Dedifferentiated amniotic fluid mesenchymal stem cell (primary cell): Measurements from ENCODE around the gene ST6GALNAC4.
A peak's percentile ranks its signal among the peaks of the same experiment; 100 is the strongest.

Experiments used
- DNase-seq: peaks from one replicate; pipeline ENCODE4 v3.0.0-alpha.2; 2016; ENCODE audit errors: extremely low spot score

Gene ST6GALNAC4

DNA sequence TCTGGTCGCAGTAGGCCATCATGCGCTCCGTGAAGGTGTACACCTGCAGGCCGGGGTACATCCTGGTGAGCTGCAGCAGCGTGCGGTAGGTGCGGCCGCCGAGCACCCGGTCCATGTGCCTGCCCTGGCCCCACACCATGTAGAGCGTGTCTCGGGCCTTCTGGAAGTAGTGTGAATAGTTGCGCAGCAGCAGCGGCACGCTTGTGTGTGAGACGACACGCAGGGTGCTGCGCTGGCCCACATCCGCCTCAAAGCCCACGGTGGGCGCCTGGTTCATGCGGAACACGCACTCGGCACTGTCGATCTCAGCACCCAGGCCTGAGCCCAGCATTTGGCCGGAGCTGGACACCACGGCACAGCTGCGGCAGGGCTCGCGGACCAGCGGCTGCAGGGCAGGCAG lies 4.5 kb downstream of the ST6GALNAC4 start:
- no peak for DNase-seq

DNA sequence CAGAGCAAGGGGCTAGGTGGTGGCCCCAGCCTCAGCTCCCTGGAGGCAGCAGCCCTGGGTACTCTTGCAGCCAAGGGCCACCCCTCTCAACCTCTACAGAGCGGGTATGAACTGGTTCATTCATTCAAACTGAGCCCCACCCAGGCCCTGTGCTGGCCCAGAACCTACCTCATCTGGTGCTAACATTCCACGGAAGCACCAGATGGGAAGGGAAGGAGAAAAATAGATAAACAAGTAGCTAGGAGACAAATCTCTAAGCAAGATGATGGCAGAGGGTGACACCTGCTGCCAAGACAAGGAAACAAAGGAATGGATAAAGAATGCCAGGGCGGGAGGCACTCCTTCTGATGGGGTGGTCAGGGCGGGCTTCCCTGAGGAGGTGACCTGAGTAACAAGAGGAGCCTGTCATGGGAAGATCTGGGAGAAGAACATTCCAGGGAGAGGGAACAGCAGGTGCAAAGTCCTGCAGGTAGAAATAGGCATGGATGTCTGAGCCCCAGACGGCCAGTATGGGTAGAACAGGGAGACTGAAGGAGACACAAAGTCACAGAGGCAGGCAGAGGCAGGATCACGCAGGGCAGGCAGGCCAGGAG lies 6.1 kb downstream of the ST6GALNAC4 start:
- no peak for DNase-seq

DNA sequence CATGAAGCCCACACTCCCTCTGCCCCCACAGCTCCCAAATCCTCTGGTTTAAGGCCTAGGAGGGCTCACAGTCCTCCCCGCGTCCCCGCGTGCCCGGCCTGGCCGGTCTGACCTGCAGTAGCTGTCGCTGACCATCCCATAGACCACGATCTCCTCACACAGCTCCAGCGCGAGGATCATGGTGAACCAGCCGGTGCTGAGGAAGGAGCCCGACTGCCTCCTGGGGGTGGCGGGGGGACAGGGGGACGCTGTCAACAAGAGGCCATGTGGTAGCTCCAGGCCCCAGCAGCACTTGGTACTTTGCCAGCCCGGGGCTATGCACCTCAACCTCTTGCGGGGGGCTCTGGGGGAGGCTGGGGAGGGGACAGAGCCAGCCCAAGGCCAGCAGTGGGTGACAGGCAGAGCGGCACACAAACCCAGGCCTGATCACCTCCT lies 7.0 kb downstream of the ST6GALNAC4 start:
- no peak for DNase-seq

DNA sequence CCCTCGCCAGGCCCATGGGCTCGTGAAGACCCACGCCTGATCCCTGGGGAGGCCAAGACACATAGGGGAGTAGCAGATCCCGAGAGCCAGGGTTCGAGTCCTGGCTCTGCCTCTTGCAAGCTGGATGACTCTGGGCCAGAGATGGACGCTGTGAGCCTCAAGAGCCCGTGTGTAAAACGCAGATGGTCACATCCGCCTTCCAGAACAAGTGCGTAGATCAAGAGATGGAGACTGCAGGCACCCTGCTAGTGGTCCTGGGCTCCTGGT lies 8.2 kb downstream of the ST6GALNAC4 start:
- DNase-seq, result no peak

DNA sequence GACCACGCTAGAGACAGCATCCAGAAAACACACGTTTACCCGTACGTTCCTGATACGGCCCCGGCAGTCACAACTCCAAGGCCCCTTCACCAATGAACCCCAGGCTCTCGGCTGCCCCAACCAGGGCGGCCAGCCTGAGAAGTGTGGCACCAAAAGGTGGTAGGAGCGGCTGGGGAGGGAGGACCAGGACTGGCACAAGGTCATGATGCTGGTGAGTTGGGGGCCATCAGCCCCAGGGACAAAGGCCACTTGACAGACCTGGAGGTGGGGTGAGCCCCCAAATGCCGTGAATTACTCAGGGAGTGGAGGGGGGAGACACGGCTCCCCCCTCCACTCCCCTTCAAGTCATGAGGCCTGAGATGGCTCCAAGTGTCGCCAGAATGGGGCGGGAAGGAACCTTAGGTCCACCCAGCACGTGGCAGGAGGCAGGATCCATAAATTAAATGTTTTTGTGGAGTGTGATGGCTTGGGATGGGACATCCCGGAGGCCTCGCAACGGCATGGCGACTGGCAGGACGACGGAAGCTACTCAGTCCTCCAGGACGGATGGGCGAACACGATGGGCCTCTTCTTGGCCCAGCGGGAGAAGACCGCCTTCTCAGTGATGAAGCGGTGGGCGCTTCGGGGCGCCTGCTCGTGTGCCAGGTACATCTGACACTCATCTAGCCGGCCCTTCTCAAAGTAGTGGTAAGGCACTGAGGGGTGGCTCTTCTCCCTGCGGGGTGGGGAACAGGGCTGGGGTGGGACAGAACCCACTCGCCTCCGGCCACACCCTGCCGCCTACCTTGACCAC lies 8.8 kb downstream of the ST6GALNAC4 start:
- DNase-seq, result no peak

DNA sequence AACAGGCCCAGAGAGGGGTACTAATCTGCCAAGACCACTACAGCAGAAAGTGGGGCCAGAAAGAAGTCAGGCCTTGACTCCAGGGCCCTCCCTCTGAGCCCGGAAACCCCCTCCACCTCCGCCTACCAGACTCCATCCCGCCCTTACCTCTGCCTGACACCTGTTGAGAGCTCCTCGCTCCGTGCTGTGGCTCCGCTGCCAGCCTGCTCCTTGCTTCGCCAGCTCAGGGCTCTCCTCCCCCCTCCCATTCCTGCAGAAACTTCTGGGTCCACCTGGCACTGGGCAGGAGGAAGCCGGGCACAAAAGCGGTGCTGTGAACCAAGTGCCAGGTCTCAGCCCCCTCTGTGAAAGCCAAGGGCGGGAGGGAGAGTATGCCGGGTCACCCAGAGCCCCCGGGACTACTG lies 11.1 kb downstream of the ST6GALNAC4 start:
- DNase-seq, result no peak

DNA sequence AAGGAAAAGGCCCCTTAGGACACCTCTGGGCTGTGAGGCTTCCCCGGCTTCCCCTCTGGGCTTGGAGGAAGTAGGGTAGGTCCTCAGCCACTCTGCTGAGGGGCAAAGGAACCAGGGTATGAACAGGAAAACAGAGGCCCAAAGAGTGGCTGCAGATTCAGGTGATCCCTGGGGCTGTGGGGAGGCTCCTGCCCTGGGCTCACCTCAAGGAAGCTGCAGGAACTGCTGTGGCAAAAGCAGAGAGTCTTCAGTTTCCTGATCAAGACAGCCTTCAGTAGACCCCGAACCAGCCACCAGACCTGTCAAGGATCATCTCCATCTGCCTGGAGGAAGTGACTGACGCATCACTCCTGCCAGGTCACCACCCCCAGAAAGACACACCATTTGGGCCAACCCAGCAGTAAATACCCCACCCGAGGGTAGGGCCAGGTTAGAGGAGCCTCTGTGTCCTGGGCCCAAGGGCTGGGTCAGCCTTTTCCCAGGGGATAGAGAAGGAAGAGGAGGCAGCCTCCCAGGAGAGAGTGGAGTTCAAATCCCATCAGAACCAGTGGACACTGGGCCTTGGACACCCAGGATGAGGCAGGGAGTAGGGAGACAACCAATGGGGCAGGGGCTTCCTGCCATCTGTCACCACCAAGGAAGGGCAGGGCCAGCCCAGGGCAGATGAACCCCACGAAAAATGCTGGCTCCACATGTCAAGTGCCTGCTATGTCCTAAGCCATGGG lies 11.7 kb downstream of the ST6GALNAC4 start:
- no peak for DNase-seq

DNA sequence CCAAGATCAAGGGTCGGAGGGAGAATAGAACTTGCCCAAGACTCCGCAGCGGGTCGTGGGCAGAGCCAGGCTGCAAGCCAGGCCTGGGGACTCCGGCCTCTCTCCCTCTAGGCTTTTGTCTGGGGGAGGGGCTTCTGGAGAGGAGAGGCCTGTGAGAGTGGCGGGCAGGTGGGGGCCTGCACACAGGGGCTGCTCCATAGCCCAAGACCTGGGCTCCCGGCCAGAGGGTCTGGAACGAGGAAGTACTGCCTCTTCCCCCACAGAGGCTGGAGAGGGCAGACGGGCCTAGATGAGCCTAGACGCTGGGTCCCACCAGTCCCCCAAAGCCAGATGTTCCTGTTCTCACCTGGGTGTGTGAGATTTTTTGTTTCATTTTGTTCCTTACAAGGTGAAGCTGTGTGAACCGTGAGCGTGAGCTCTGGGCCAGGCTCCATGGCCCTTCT lies 12.3 kb downstream of the ST6GALNAC4 start:
- no peak for DNase-seq

DNA sequence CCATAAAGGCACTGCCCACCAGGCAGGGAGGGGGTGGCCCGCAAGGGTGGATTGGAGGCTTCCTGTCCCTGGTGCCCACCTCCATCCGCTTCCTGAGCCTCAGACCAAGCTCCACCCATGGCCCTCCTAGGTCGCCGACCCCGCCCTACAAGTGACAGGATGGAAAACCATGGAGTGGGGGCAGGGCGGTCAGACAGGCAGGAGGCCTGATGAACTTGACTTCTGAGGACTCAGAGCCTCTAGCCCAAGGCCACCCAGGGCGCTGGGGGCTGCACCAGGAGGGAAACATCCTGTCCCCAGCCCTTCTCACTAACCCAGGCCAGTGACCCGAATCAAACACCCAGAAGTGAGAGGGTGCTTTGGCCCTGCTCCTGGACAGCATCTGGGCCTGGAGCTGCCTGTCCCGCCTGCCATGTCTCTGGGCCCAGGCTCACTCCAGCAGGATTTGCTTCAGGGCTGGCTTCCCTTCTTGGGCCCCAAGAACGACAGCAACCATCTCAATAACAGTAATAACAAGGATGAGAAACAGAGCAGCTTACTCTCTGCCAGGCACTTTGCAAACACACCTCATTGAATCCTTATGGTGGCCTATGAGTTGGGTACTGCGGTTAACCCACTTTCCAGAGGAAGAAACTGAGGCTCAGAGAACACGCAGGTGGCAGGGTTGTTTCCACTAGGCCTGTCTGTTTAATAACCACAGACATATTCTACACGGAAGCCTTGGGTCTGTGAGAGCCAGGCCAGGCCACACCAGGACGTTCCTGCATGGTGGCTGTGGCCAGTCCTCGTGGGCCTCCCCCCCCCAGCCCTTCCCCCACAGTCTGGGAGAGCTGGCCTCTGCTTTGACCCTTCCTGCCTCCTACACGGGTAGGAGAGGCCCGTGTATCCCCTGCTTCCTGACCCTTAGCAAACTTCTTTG lies 13.0 kb downstream of the ST6GALNAC4 start:
- no peak for DNase-seq

DNA sequence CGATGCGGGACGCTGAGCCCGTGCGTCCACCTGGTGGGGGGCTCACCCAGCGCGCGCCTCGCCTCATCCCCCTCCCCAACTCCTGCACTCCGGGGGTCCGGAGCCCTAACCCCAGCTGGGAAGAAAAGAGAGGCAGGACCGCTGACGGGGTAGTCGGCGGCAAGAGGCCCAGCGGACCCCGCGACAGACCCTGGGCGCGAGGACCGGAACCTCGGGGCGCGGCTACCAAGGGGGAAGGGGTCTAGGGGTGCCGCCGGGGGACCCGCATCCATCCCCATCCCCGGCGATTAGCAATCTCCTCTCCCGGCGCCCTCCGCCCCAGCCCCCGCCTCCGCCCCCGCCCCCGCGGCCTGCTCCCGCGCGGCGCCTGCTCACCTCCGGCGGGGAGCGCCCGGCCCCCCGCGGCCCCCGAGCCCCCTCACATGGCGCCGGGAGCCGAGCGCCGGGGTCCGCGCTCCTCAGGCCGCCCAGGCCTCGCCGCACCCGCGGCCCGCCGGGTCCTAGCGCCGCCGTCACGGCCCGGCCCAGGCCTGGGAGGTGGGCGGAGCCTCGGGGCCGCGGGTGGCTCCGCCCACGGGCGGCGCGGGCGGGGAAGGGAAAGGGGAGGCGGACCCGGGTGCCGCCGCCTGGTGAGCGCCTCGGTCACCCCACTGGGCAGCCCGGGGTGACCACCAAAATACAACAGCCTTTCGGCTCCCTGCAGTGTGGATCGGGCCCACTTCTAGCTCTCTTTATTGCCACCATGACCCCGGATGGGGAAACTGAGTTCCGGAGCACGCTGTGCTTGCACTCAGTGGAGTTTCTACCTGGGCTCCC lies 17.5 kb downstream of the ST6GALNAC4 start, which contains the start of gene ST6GALNAC6:
ST6GALNAC6 (minus strand) TSS at position 476 of the 816 bp plus-strand sequence. CDS start 1,622 bp downstream, outside the sequence.
- peak; percentile 47 for DNase-seq

DNA sequence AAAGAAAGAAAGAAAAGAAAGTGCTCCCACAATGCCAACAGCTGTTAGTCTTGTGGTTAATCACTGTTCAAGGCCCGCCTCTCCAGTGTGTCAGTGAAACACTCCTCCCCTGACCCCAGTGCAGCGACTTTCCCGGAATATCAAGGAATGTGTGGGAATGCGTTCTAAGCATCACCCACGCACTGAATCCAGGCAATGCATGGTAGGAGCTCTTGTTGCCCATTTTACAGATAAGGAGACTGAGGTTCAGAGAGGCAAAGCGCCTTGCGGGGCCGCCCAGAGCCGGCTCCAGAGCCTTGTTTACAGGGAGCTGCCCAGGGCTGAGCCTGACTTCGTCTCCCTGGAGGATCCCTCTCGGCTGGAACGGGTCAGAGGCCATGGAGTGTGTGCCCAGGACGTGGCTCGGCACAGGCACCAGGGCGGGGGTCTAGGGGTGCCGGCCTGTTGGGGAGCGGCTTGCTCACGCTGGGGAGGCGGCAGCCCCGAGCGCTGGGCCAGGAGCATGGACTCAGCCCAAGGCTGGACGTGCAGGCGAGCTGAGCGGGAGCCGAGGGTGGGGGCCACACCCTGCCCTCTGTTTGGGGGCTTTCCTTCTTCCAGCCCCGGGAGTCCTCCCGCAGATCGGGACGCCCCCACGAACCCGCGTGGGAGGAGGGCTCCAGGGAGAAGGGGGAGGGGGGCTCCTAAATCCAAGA lies 18.3 kb downstream of the ST6GALNAC4 start:
- peak; percentile 52 for DNase-seq

DNA sequence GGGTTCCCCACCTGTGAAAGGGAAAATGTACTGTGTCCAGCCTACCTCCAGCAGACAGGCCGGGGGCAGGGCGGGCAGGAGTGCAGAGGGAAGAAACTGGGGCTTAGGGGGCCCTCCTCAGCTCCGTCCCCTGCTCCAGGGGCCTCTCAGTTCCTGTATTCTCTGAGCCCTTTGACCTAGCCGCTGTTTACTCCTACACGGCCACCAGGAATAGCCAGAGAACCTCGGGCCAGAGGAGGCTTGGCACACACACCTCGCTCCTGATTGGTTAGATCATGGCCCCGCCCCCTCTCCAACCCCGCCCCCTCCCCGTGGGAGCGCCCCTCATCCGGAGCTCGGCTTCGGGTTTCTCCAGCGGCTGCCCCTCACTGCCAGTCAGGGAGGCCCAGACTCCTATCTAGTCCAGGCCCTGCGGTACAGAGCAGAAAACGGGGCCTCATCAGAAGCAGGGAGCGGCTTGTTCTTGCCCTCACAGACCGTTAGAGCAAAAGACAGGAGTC lies 19.6 kb downstream of the ST6GALNAC4 start:
- DNase-seq, result peak; percentile 39

DNA sequence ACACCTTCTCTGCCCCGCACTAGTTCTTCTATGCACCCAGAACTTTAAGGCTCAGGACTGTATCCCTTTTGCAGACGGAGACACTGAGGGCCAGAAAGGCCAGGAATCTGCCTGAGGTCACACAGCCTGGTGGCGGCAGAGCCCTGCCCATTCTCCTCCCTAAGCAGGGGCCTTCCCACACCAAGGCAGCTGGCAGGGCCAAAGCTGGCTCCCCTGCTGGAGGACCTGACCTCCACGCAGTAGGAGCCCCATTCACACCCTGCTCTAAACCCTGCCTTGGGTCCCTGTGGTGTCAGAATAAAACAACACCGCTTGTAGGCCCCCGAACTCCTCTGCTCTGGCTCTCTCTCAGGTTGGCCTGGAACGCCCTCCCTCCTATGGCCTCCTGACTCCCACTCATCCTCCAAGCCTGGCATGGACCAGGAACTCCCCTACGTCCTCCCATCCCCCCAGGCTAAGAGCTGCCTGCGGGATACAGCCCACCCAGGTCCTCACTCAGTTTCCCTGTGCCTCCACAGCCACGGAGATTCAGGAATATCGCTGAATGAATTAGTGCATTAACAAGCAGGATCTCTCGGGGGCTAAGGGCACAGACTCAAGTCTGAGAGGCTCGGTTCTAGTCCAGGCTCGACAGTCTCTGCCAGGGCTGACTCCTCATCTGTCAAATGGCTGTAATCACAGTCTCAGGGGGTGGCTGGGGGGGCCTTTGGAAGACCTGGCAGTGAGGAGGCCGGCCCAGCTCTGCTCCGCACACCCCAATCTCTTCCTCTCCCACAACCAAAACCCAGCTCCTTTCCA lies 20.2 kb downstream of the ST6GALNAC4 start:
- no peak for DNase-seq

DNA sequence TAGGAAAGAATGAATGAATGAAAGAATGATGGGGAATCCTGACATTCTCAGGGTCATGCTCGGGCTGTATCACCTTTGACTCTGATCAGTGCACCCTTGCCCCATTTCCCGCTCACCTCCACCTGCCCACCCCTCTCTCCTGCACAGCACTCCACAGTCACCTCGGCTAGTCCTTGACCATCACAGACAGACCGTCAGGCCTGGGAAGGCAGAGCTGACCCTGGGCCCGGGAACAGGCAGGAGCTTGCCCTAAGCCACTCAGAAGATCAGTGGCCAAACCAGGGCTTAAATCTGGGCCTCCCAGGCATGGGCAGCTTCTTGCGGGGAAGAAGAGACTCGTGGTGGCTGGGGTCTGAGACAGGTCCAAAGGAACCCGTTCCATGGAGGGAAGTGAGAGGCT lies 21.0 kb downstream of the ST6GALNAC4 start:
- no peak for DNase-seq

DNA sequence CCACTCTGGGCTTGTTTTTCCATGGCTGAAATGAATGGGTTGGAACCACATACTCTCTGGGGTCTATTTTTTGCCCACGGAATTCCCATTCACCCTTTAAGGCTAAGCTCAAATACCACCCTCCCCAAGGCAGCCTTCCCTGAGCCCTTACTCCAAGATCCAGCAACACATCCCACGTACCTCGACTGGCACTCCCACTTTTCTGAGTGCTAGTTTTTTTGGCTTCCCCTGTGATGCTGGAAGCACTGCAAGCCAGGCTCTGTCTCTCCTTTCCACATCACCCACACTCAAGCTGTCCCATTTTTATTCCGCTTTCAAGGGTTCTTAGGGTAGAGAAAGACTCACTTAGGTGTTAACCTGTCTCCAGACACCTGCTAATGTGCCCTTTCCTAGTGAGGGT lies 23.4 kb downstream of the ST6GALNAC4 start:
- DNase-seq, result no peak

DNA sequence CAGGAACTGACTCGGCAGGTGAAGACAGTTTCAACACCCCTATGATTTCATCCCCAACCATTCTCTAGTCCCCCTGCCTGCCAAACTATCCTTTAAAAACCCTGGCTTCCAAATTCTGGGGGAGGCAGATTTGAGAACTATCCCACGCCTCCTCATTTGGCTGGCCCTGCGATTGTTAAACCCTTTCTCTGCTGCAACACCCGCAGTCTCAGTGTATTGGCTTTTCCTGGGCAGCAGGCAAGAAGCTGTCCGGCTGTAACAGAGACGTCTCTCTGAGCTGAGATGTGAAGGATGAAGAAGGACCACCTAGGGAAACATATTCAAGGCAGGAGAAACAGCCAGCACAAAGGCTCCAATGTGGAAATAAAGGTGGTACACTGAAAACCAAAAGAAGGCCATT lies 24.0 kb downstream of the ST6GALNAC4 start:
- DNase-seq, result no peak

DNA sequence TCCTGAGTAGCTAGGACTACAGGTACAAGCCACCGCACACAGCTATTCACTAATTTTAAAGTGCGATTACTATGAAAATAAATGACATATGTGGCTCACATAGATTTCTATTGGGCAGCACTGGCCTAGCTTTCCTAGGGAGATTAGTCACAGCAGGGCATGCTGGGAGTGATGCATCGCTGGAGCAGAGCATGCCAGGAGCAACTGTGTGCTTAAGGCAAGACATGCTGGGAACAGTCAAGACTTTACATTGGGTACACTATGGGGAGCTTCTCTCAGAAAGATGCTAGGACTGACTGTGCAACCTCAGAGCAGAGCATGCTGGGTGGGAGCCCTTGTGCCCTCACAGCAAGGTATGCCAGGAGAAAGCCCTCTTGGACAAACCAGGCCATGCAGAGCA lies 26.8 kb downstream of the ST6GALNAC4 start:
- no peak for DNase-seq

DNA sequence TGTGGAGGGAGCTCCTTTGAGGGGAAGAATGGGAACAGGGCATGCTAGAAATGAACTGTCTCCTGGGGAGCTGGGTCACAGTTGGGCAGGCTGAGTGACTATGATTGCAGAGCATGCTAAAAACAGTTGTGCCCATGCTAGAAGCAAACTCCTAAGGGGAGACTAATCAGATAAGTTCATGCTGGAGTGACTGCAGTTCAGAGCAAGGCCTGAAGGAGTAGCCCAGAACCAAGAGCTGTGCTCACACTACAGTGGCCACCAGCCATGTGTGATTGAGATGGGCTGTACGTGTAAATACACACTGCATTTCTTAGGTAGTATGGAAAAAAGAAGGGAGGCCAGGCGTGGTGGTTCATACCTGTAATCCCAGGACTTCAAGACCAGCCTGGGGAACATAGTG lies 29.0 kb downstream of the ST6GALNAC4 start:
- no peak for DNase-seq

DNA sequence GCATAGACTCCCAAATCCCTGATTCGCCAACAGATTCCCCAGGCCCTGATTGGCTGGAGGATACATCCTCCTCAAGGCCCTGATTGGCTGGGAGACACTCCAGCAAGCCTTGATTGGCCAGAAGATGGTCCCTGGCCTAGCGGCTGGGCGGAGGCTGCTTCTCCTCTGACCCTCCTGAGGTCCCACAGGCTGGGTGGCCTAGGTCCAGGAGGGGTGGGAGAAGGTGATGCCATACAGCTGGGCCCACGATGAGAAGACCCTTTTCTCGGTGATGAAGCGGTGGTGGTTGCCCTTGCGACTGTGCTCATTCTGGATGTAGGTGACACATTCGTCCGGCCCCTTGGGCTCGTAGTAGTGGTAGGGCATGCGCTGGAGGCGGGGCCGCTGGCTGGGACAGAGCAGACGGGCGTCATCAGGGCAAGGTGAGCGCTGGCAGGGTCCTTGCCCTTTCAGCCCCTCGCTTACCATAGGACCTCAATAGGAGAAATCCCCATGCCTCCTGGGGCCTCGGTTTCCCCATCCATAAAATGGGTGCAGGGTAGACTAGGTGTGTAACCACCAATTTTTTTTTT lies 30.4 kb downstream of the ST6GALNAC4 start:
- no peak for DNase-seq
